Hematopoietic multipotent progenitor cell treated with erythropoietin and hydrocortisone succinate and interleukin-3 and kit ligand, for 6 days (in vitro differentiated cells): ENCODE results near the gene TMEM215.
"Not testable (repeated sequence)": the region's sequence is repeated elsewhere in the genome, so short reads cannot be mapped to it uniquely, and the experiment has no call there.

Source experiments
- DNase-seq: peaks from one replicate; pipeline ENCODE4 v3.0.0-alpha.2; 2015

The TMEM215 gene, protein sequence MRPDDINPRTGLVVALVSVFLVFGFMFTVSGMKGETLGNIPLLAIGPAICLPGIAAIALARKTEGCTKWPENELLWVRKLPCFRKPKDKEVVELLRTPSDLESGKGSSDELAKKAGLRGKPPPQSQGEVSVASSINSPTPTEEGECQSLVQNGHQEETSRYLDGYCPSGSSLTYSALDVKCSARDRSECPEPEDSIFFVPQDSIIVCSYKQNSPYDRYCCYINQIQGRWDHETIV

DNA sequence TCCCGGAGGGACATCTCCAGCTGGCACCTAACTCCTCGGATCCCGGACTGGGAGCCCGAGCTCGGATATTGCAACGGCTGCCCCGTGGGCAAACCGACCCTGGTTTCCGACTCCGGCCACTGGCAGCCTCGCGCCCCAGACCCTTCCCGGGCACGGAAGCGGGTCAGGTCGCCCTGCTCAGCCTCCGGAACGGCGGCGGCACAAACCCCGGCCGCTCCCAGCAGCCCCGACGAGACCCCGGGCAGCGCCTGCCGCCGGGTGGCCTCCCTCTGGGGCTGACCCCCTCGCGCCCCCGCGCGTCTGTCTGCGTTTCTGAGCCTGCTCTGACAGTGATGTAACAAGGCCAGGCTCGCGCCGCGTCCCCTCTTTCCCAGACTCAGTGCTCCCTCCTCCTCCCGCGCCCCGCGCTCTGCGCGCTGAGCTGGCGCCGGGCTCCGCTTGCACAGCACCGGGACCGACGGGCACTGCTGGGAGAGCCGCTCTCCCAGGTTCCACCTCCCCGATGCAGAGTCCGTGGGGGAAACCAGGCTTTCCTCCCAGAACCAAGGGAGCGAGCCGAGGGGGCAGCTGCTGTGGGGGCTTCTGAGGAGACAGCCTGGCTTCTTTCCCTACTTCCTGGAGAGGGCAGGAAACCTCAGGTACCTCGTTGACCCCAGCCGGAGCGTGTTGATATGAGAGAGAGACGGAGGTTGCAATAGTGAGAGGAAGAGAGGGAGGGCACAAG lies at the start of gene TMEM215:
TSS of gene TMEM215 (plus strand) at position 373 of the 724 bp plus-strand sequence. CDS start 644 bp downstream, outside the sequence.
- DNase-seq, result no peak

DNA sequence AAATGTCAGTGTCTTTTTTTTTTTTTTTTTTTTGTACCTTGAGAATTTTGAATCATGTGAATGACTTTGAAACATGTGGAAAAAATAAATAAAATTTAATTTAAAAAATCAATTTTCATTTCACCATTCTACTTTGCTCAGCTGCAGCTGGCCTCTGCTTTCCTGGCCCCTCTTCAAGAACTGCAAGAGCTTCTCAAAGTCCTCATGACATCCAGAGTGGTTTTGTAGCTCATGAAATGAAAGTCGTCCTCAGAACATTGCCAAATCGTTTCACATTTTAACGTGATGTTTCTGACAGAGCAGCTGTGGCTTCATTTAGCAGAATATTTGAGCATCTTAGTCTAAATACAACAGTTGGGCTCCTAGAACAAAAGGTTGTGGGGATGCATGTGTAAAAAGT lies 47.9 kb upstream of the TMEM215 start:
- DNase-seq, result no peak

DNA sequence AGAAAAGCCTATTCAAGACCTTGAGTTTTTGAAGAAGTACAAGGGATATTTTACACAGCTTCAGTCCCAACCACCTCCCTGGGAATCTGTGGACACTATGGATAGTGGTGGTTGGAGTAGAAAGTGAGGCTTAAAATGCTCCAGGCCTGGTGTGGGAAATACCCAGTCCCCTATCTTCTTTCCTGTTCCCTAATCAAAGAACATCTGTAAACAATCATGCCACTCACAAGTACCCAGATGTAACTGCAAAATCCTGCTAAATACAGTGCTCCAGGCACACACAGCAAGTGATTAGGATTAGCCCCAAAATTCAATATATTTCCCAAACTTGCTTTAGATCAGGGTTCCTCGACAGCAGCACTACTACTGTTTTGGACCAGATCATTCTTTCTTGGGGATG lies 46.0 kb upstream of the TMEM215 start:
- DNase-seq, result no peak

DNA sequence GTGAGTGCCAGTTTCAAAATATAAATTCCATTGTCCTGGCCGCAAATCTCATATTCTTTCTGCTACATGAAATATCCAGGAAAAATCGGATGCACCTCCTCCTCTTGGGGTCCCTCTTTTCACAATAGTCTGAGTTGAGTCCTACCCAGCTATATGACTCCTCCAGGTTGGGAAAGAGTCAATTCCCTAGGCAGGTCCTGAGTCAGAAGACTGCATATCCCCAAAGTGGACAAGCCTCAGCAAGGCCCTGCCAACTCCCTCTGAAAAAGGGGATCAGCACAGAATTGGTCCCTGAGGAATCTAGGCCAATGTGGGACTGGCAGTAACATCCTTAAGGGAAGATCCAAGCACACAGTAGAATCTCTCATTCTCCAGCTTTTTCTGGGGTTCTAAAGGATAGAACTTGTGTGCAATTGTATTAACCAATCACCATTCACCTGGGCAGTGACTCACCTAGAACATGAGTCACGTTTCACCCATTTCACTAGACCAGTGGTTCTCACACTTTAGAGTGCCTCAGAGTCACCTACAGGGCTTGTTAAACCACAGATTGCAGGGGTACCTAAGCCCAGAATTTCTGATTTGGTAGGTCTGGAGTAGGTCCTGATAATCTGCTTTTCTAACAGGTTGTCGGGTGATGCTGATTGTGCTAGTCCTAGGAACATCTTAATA lies 44.7 kb upstream of the TMEM215 start:
- no peak for DNase-seq

DNA sequence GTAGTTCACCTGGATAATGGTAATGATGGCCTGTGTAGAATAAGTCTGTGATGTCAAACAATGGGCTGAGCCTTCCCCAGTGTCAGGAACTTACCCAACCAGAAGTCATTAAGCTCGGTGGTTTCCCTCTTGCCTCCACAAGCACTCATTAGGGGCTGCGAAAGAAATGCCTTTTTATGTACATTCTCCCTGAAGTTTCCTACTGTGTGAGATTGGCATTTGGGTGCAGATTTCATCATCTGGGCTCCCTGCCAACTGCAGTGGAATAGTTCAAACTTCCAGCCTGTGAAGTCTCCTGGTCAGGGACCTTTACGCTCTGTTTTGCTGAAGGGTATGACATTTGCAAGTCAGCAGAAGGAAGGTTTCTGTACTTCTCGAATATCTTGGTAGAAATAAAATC lies 41.6 kb upstream of the TMEM215 start:
- DNase-seq, result no peak

DNA sequence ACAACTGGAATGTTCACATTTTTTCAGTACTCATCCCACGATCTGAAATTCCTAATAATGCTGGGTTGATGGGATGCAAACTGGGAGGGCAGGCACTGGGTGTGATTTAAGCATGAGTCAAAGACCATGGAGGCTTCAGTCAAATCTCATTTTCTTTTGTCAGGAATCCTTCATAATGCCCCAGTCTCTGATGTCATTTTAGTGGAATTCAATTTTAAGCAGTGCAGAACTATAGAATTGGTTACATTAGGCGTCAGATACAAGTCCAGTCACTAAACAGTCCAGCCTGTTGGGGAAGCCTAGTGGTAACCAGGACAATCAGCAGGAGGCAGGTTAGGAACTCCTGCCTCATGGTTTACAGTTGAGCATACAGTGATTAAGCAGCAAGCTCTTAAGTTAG lies 41.0 kb upstream of the TMEM215 start:
- DNase-seq, result no peak

DNA sequence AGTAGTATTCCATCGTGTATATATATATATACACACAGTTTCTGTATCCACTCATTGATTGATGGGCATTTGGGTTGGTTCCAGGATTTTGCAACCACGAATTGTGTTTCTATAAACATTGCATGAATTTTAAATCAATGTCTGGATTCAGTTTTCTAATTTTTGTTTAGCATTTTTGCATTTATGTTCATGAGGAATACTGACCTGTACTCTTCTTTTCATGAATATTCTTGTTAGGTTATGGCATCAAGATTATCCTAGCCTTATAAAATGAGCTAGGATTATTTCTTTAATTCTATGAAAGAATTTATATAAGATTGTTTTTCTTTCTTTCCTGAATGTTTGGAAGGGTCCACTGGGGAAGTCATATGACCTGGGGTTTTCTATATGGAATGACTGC lies 35.3 kb upstream of the TMEM215 start:
- DNase-seq, result no peak

DNA sequence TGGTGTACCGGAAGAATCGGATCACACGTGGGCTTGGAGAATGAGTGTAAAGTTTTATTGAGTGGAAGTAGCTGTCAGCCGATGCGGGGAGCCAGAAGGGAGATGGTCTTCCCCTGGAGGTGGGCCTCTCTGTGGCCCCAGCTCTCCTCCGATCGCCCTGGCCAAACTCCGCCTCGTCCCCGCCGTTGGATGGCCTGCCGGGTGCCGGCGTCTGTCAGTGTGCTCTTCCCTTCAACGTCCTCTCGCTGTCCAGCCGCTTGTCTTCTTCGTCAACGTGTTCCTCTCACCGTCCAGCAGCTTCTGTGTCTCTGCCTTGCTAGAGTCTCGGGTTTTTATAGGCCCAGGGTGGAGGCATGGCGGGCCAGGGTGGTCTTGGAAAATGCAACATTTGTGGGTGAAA lies 27.6 kb upstream of the TMEM215 start:
- DNase-seq, result no peak

DNA sequence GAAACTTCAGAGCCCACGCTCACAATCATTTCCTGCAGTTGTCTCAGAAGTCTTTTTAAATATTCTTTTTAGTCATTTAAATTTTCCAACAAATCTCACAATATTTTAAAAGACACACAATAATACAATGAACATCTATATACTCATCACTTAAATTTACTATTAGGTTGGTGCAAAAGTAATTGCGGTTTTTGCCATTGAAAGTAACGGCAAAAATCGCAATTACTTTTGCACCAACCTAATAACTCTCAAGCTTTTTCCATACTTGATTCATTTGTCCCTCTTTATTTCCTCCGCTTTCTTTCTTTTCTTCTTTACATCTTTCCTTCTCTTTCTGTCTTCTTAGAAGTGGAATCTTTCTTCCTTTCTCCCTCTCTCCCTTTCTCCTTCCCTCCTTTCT lies 19.2 kb upstream of the TMEM215 start:
- DNase-seq, result no peak

DNA sequence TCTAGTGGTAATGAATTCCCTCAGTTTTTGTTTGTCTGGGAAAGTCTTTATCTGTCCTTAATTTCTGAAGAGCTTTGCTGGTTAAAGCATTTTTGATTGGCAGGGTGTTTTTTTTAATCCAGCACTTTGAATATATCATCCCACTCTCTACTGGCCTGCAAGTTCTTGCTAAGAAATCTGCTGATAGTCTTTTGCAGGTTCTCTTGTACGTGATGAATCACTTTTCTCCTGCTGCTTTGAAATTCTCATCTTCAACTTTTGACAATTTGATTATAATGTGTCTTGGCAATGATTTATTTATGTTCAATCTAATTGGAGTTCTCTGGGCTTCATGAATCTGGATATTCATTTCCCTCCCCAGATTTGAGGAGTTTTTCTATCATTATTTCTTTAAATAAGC lies 8.1 kb upstream of the TMEM215 start:
- DNase-seq, result no peak

DNA sequence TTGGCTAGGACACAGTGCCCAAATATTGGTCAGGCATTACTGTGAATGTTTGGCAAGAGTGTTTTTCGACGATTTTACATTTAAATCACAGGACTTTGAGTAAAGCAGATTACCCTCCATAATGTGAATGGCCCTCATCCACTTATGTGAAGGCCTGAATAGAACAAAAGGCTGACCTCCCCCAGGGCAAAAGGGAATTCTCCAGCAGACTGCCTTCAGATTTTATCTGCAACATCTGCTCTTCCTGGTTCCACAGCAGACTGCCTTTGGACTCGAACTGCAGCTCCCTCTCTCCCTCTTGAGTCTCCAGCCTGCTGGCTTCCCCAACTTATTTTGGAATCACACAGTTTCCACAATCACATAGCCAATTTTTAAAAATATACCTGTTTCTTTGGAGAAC lies 7.1 kb upstream of the TMEM215 start:
- no peak for DNase-seq

DNA sequence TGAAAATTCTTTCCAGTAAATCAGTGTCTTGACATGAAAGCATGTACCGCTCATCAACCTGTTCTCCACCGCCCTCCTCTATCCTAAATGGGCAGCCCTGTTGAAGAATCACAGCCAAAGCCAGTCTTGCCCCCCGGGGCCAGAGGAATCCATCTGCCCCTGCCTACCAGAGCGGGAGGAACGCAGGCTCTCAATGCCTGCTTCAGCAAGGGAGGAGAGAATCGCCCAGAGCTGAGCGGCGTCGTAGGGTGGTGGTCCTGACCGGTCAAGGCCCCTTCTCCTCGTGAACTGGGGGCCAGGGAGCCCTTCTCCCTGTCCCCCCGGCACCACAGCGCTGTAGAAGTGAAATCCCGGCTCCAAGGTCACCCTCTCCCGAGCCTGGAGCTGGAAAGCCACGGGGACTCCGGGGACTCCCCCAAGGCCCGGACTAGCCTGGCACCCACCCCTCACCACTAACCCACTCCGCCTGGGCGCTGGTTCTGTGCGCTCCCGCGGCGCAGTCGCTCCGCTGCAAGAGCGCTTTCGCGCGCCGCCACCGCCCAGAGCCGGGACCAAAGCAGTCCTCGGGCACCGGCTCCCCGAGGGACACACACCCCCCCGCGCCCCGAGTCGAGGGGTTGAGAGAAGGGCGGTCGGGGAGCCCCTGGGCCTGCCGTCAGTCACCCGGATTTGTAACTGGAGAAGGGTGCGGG lies 718 bp upstream of the TMEM215 start:
- no peak for DNase-seq

DNA sequence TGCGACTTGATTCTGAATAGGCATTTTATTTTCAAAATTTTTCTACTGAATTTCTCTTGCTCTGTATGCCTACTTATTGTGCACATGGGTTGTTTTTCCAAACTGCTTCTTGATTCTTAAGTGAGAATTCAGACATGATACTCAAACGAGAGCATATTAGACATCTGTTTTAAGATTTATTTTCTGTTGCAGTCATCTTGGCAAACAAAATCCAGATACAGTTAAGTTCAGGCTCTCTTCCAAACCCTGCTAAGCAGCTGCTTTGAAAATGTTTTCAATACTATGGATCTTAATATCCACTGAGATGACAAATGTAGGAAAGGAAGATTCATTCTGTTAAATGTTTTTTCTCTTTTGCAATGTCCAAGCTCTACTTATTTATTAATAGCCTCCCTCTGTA lies 4.5 kb downstream of the TMEM215 start:
- no peak for DNase-seq

DNA sequence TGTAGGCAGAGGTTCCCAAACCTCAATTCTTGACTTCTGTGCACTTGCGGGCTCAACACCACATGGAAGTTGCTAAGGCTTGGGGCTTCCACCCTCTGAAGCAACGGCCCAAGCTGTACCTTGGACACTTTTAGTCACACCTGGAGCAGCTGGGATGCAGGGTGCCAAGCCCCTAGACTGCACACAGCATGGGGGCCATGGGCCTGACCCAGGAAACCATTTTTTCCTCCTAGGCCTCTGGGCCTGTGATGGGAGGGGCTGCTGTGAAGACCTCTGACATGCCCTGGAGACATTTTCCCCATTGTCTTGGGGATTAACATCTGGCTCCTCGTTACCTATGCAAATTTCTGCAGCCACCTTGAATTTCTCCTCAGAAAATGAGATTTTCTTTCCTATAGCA lies 12.7 kb downstream of the TMEM215 start:
- not testable (repeated sequence) for DNase-seq

DNA sequence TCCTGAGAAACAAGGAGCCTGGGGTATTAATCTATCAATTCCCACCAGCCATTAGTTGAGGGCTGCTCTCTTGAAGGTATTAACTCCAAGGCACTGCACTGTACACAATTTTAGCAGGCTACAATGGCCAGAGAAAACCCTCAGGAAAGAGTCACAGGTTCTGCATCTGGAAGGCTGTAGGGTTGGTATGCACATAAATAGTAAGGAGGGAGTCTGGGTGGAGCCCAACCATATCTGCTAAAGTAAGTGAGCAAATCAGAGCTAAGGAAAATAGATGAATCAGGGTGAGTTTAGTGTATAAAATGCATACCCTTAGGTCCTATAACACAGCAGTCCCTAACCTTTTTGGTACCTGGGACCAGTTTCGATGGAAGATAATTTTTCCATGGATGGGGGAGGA lies 18.2 kb downstream of the TMEM215 start:
- no peak for DNase-seq

DNA sequence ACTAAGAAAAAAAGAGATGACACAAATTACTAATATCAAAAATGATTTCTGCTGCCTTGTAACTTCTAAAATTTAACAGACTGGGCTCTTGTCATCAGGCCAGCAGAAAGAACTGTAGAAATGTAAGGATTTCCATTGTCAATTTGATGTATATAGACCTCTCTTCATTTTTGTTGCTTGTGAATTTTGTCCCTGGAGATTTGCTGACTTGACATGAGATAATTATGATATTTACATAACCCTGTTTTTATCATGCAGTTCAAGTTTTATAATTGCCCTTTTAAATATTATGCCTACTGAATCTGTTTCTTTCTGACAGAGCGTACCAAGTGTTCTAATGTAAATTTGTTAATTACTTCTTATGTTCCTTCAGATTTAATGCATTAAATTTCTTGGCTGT lies 23.9 kb downstream of the TMEM215 start:
- DNase-seq, result no peak

DNA sequence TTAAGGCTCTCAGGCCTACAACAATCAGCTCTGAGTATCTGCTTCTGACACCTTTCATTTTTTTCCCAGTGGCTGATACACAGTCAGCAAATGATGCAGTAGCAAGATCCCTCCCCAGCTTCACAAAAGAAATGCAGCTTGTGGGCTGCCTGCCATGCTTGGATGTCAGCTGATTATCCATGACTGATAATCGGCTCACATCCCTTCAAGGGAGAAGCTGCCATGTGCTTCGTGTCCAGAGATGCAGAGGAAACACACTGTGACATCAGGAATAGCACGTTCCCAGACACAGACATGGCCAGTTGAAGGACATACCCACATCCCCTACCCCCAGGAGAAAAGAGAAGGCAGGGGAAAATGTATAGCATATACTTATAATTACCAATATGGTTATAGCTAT lies 27.9 kb downstream of the TMEM215 start:
- no peak for DNase-seq

DNA sequence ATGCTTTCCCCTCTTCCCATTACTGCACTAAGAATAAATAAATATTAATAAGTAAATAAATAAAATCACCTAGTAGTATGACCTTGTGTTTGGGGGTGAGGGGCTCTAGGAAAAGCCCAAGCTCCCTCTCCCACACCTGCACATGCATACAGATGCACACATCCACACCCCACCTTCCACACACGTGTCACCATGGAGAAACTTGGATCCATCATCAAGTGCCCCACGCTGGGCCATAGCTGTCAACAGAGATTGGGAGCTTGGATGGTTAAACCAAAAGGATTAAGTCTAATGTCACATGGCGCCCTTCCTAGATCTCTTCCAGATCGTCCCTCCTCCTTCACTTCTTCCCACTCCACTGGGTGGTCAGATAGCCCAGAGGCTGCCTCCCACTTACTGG lies 37.0 kb downstream of the TMEM215 start:
- DNase-seq, result no peak

DNA sequence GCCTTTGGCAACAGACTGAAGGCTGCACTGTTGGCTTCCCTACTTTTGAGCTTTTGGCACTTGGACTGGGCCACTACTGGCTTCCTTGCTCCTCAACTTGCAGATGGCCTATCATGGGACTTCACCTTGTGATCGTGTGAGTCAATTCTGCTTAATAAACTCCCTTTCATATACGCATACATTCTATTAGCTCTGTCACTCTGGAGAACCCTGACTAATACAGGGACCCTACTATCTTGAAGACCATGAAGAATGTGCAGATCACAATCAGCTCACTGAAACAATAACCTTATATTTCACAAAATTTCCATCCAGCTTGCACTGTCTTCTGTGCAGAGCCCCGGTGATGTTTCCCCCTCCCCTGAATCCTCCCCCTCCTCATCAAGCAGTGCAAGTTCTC lies 39.8 kb downstream of the TMEM215 start:
- no peak for DNase-seq

DNA sequence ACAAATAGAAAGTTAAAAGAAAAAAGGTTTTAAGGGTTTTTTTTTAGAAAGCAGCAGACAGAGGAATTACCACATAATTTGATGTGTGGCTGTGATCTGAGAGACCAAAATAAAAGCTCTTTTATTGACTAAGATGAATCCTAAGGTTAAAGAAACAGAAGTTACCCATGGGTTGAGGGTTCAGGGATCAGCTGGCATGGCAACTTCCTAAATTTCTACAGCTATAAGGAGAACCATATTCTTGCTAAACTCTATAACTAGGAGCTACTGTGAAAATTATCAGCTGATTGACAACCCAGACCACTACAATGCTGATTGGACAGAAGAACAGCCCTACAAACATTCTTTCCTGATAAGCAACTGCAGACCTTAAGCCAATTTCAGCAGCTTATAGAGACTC lies 40.2 kb downstream of the TMEM215 start:
- DNase-seq, result no peak

DNA sequence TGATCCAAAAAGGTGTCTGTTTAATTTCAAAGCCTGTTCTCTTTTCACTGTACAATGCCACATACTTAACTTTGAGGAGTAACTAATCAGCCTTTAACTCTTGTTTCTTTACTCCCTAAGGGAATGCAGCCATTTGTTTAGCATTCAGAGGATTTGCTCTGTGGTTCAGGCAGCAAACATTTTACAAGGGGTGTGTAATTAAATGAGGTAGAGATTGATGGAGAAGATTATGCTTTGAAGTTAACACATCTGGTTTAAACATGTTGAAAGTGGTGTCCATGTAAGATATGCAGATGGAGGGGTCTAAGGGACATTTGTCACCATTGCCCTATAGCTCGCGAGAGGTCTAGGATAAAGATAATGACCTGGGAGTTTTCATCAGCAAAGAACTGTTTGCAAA lies 41.9 kb downstream of the TMEM215 start:
- no peak for DNase-seq

DNA sequence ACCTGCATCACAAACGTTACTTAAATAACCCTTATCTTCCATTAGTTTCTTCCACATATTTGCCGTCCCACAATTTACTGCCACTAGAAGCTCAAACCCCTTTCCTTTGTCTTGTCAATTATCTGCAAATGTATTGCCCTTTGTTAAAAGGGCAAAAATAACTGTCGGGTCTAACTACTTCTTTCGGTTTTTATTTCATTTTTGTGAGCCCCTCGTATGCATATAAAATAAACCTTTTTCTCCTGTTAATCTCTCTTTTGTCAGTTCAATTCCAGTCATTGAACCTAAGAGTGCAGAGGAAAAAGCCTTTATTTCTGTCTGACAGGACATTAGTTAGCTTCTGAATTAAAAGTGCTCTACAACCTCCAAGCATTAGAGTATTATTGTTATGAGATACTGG lies 45.5 kb downstream of the TMEM215 start:
- no peak for DNase-seq

DNA sequence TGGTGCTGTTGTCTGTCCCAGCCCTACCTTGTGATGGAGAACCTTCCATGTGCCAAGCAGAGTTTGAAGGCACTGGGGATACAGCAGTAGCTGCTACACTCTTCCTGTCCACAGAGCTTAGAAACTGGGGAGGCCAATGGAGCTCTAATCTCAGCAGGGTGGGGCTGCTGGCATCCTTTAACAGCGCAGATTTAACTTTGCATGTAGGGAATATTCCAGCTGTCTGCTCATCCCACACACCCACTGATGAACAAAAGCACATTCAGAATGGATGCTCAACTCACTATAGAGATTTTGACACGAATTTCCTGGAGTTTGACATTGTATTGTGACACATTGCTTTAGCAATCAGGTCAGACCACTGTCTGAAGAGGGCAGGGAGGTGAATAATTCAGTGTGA lies 49.0 kb downstream of the TMEM215 start:
- no peak for DNase-seq
